Kidney epithelial cell (primary cell): Measurements from ENCODE around the gene FBP1. TPM values are rescaled to one million over a fixed set of nuclear protein-coding genes. Genes with fewer than 3 reads are reported as not detected.

Source experiments
- DNase-seq: peaks from one replicate; pipeline ENCODE4 v3.0.0-alpha.2; 2010; ENCODE audit warnings: low read depth
- H3K27me3 ChIP-seq: 2 replicates; pipeline ENCODE4 v1.6.0; 2011; ENCODE audit warnings: low read length; ENCODE audit not compliant: control insufficient read depth, insufficient read depth
- H3K36me3 ChIP-seq: 2 replicates; pipeline ENCODE4 v1.5.1; 2011; ENCODE audit warnings: low read length; ENCODE audit not compliant: control insufficient read depth, insufficient read depth
- H3K4me3 ChIP-seq: 2 replicates; pipeline ENCODE4 v1.5.1; 2011; ENCODE audit warnings: low read depth, mild to moderate bottlenecking, control low read depth, low read length
- total RNA-seq: library from RNA; depleted of rRNA; stranded (reverse); fragments of >200 nt; gene quantifications from 2 replicates; pipeline ENCODE4 v1.2.3, GENCODE V29; 2015
- TF ChIP-seq, protein P1 (sequence below): IDR thresholded peaks from 2 replicates; pipeline ENCODE4 v1.5.1; 2011; ENCODE audit warnings: mild to moderate bottlenecking, moderate library complexity, low read length, control low read depth, inconsistent platforms; ENCODE audit not compliant: insufficient read depth, poor library complexity, severe bottlenecking

Gene FBP1
- 2.5 and 5.6 TPM in 2 replicates for total RNA-seq

DNA sequence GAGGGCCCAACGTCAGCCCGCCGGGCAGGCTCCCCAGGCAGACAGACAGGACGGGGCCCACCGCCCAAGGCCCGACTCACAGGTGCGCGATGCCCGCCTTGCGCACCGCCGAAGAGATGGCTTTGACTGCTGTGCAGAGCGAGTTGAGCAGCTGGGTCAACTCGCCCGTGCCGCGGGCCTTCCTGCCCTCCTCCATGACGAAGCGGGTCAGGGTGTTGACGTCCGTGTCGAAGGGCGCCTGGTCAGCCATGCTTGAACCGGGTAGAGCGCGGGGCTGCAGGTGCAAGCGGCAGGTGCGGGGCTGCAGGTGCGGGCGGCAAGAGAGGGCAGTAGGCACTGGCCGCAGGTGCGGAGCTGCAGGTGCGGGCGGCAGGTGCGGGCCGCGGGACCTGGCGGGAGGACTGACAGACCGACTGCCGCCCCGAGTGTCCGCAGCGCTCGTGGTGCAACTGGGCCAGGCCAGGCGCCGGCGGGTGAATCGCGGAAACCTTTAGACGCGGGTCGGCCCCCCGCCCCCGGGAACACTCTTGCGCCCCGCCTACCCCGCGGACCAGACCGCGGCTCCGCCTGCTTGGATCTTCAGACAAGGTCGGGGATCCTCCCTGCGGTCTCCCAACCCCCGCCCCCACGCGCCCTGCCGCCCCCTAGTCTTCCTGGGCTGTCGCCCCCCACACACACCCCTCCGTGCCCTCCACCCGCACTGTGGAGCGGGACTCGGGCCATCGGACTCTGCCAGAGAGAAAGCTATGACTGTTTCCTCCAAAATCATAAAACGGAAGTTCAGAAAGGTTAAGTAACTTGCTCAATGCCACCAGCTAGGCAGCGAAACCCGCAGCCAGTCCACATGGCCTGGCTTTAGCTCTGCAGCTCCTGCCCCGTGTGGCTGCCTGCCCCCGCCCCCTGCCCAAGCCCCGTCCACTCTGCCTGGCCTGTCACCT is at the start of gene FBP1:
Gene FBP1 (minus strand): TSS at position 458 of the 938 bp plus-strand sequence. CDS start 208 bp downstream, at position 250.
- DNase-seq = no peak
- H3K27me3 ChIP-seq = peaks cover 15% of the 10 kb centered on the region
- TF ChIP-seq, protein P1, sequence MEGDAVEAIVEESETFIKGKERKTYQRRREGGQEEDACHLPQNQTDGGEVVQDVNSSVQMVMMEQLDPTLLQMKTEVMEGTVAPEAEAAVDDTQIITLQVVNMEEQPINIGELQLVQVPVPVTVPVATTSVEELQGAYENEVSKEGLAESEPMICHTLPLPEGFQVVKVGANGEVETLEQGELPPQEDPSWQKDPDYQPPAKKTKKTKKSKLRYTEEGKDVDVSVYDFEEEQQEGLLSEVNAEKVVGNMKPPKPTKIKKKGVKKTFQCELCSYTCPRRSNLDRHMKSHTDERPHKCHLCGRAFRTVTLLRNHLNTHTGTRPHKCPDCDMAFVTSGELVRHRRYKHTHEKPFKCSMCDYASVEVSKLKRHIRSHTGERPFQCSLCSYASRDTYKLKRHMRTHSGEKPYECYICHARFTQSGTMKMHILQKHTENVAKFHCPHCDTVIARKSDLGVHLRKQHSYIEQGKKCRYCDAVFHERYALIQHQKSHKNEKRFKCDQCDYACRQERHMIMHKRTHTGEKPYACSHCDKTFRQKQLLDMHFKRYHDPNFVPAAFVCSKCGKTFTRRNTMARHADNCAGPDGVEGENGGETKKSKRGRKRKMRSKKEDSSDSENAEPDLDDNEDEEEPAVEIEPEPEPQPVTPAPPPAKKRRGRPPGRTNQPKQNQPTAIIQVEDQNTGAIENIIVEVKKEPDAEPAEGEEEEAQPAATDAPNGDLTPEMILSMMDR = no peak
- peak within 1 kb of the TSS; percentile 49 for H3K4me3 ChIP-seq
- no peaks in the 10 kb centered on the region for H3K36me3 ChIP-seq

DNA sequence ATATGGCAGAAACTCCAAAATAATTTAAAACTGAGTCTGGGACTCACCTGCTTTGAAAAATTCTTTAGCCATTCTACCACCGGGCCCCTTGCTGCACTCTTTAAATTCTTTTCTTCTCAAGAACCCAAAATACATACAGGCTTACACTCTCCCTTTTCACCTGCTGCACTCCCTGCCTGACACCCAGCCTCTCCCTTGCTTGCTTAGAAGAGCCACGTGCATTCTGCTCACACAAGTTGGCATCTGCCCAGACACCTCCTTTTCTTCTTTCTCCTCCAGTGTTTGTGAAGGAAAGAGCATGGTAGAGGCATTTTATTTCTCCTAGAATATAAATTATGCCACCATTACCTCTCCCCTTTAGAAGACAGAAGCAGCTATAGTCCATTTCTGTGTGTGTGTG is 48.1 kb upstream of the FBP1 start:
- Histone ChIP-seq H3K36me3 (no peaks in the 10 kb centered on the region), H3K27me3 (no peaks in the 10 kb centered on the region)

DNA sequence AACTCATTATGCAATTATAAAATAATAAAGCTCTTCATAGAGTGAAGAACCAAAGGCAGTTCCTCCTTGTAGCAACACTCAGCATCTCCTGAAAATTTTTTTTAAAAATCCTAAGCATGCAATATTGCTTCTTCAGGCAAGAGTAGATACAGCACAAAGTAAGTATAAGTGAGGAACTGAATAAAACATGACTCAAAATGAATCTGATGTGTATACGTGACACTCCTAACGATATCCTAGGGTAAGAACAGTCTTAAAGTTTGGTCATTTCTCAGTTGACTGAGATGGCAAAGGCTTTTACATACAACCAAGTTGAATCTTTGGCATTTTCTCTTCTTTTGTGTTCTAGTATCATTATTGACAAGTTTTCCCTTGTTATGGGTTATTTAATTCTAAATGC is 46.0 kb upstream of the FBP1 start:
- H3K4me3 ChIP-seq = no peak overlapping the region
- H3K27me3 ChIP-seq = no peaks in the 10 kb centered on the region
- DNase-seq = no peak
- TF ChIP-seq, protein P1 = no peak
- H3K36me3 ChIP-seq = no peaks in the 10 kb centered on the region

More for the DNA sequence above, 48.1 kb upstream of the FBP1 start:
- no peak for DNase-seq
- TF ChIP-seq, protein P1 = no peak
- H3K4me3 ChIP-seq = no peak overlapping the region

DNA sequence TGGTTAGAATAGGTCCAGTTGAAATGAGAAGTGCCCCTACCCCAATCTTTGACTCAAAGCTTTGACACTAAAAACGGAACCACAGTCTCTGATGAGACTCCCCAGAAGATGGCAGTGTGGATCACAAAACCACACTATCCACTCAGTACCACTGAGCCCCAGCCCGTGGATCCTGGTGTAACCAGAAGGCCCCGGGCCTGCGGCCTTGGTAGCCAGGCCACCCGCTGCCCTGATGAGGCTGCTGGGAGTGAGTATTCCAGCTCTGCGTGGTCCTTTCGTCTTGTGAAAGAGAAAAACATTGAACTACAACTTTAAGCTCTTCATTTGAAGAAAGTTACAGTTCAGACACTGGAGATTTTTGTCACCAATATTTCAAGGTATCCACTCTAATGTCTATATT is 42.2 kb upstream of the FBP1 start:
- H3K27me3 ChIP-seq = no peaks in the 10 kb centered on the region
- no peak overlapping the region for H3K4me3 ChIP-seq
- TF ChIP-seq, protein P1 = peak; percentile 70
- H3K36me3 ChIP-seq = no peaks in the 10 kb centered on the region
- peak; percentile 31 for DNase-seq

DNA sequence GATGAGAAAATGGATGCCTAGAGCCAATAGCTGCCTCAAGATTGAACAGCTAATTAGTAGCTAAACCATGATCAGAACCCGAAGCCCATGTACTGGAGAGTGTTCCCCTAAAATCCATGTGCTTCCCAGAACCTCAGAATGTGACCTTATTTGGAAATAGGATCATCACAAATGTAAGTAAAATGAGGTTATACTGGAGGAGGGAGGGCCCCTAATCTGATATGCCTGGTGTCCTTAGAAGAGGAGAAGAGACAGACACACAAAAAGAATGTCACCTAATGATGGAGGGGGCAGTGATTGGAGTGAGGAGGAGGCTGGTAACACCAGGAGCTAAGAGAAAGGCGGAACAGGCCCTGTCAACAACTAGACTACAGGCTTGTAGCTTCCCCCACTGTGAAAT is 41.3 kb upstream of the FBP1 start:
- no peak for DNase-seq
- no peaks in the 10 kb centered on the region for H3K27me3 ChIP-seq
- H3K4me3 ChIP-seq = no peak overlapping the region
- no peaks in the 10 kb centered on the region for H3K36me3 ChIP-seq
- TF ChIP-seq, protein P1 = no peak

DNA sequence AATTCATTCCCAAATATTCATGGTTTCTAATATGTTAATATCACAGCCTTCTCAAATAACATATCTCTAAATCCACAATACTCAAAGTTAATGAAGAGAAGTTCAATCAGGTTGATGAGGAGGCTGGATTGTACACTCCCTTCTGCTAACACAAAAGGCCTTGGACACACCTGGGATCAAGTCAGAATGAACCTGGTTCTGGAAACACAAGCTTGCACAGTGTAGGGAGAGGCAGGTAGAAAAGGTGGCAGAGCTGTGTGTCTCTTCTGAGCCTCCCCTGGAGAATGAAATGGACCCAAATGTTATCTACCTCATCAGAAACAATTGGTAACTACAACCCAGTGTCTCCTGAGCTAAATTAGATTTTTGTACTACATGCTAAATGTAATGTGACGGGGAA is 40.7 kb upstream of the FBP1 start:
- TF ChIP-seq, protein P1 = no peak
- no peak overlapping the region for H3K4me3 ChIP-seq
- DNase-seq = no peak
- no peaks in the 10 kb centered on the region for H3K27me3 ChIP-seq
- H3K36me3 ChIP-seq = no peaks in the 10 kb centered on the region
